ENCODE data around the gene ZHX3. TPM values are rescaled to one million over a fixed set of nuclear protein-coding genes. Genes with fewer than 3 reads are reported as not detected.

The ZHX3 gene
- total and polyA plus RNA-seq, 2 donors (not counting 1 experiment from before 2014, with no cell fraction given): 4.3 to 22.2 TPM

- peaks cover 6% of the 10 kb centered on the region in 2 donors for H3K4me1 ChIP-seq (ENCODE audit: control insufficient read depth in 2 of 2, insufficient read depth in 2 of 2, low read length in 2 of 2)
- Mint-ChIP-seq H3K4me3 (no peak overlapping the region), H3K27me3 (no peaks in the 10 kb centered on the region), H3K27ac (peak overlapping the region; percentile 6), H3K9me3 (ENCODE audit: insufficient read depth) (no peaks in the 10 kb centered on the region), H3K4me1 (peaks cover 4% of the 10 kb centered on the region)
- no peak overlapping the region for H3K27ac ChIP-seq (ENCODE audit: low read length in 2 of 2)
- ATAC-seq (ENCODE audit: low read depth): no peak
- DNase-seq: no peak
- no peak overlapping the region for H3K9ac ChIP-seq (ENCODE audit: low read length)
- no peak for TF ChIP-seq EZH2 (IDR thresholded peaks at IDR 0.05; ENCODE audit: borderline replicate concordance, insufficient read depth, low read depth, low read length, poor library complexity, severe bottlenecking)
- TF ChIP-seq CTCF (IDR thresholded peaks at IDR 0.05): no peak
- H4K20me1 ChIP-seq (ENCODE audit: control insufficient read depth, insufficient read depth, low read length, poor library complexity, severe bottlenecking): no peaks in the 10 kb centered on the region
- CTCF ChIA-PET: interaction anchor here (0.6 to 7.4 kb wide), 47 partner anchors 8 to 435 kb away, joined by 3 to 196 read pairs (median 5); partner anchors contain the start of genes LPIN3 and PLCG1
- POLR2A ChIA-PET: interaction anchor here (0.7 to 1.5 kb wide), 2 partner anchors 39 to 133 kb away, joined by 3 to 9 read pairs; no protein-coding TSS in a partner anchor
- H3K4me3 ChIP-seq (ENCODE audit: control extremely low read depth in 1 of 5, extremely low read depth in 1 of 5, insufficient read depth in 1 of 5, low read depth in 2 of 5, low read length in 4 of 5): no peak overlapping the region
- no peak overlapping the region for H2AFZ ChIP-seq (ENCODE audit: insufficient read depth, low read depth, low read length, poor library complexity, severe bottlenecking)
- WGBS (ENCODE audit: insufficient coverage): 95% methylated on average over 16 of the region's 18 CpGs
- H3K4me2 ChIP-seq (replicated peaks; ENCODE audit: low read depth, low read length, poor library complexity, severe bottlenecking): no peak overlapping the region
- H3K79me2 ChIP-seq (ENCODE audit: control insufficient read depth, insufficient read depth, low read length): no peaks in the 10 kb centered on the region
- no peaks in the 10 kb centered on the region for H3K27me3 ChIP-seq (replicated peaks in 1 of 4; ENCODE audit: control extremely low read depth in 1 of 4, control insufficient read depth in 3 of 4, insufficient read depth in 4 of 4, low read length in 3 of 4)
- H3K36me3 ChIP-seq (replicated peaks in 1 of 2; ENCODE audit: control extremely low read depth in 1 of 2, control insufficient read depth in 1 of 2, extremely low read depth in 1 of 2, insufficient read depth in 2 of 2, low read length in 1 of 2): peaks cover 0 to 55% of the 10 kb centered on the region in 2 experiments
- intact Hi-C loops (cut with micrococcal nuclease): loop anchor here (1.0 kb wide), 2 partner anchors 37 to 60 kb away; no protein-coding TSS in a partner anchor
- no peaks in the 10 kb centered on the region for H3K9me3 ChIP-seq (ENCODE audit: control extremely low read depth in 1 of 3, control insufficient read depth in 2 of 3, insufficient read depth in 1 of 3, low read length in 2 of 3)
These were observed 145.0 kb downstream of the ZHX3 start for GRCh38 chr20:41172296-41173140.

Measured in B cell (primary cell).